Uterine smooth muscle cell (primary cell): ENCODE results near the gene ELOVL5. TPM values are rescaled to one million over a fixed set of nuclear protein-coding genes. Genes with fewer than 3 reads are reported as not detected.

Experiments used
- total RNA-seq: library from RNA; depleted of rRNA; stranded (reverse); fragments of >200 nt; gene quantifications from 2 replicates; pipeline ENCODE4 v1.2.3, GENCODE V29; 2014

Gene ELOVL5, protein sequence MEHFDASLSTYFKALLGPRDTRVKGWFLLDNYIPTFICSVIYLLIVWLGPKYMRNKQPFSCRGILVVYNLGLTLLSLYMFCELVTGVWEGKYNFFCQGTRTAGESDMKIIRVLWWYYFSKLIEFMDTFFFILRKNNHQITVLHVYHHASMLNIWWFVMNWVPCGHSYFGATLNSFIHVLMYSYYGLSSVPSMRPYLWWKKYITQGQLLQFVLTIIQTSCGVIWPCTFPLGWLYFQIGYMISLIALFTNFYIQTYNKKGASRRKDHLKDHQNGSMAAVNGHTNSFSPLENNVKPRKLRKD
- total RNA-seq: 84.6 and 91.1 TPM in 2 replicates

DNA sequence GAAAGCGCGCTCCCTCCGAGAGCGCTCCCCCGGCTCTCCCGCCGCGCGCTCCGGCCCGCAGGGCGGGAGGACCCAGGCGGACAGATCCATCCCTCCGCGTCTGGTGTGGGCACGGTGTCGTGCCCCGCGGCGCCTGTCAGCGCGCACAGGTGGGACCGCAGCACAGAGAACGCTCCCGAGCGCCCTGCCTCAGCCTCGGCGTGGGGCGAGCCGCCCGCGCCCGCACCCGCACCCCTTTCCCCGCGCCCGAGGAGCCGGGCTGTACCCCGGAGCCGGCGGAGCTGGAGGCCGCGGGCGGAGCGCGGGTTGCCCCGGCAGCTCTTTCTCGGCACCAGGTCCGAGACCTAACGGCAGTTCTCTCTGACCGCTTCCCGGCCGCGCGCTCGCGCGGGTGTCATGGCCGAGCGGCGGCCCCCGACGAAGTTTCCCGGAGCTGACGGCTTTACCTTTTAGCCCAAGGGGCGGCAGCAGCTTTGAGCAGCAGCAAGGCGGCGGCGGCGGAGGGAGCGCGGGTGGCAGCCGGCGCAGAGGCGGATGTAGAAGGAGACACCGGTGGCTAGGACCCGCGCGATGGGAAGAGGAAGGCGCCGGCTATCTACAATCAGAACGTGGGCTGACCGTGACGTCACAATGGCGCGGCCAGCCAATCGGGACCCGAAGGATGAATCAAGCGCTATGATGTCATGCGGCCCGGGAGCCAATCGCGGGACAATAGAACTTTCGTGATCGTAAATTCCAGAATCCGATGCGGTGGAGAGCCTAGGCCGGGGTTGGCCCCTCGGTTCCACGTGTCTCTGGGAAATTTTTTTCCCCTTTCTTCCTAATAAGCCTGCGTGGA, at the start of gene ELOVL5:
Gene ELOVL5, minus strand, starts transcription at position 580 of the 838 bp plus-strand sequence. CDS start 53,251 bp downstream, outside the sequence.

Other genes starting within 250 kb of the ELOVL5 start
- gene GCM1, start 200.1 kb downstream of the ELOVL5 start, total RNA-seq: not detected in 2 replicates
- 84.1 and 123 TPM in 2 replicates for gene GCLC, start 196.2 kb upstream of the ELOVL5 start, total RNA-seq